Measurements from ENCODE around the gene VWA5B1.
"Not testable (repeated sequence)": the region's sequence is repeated elsewhere in the genome, so short reads cannot be mapped to it uniquely, and the experiment has no call there.

VWA5B1 gene, protein sequence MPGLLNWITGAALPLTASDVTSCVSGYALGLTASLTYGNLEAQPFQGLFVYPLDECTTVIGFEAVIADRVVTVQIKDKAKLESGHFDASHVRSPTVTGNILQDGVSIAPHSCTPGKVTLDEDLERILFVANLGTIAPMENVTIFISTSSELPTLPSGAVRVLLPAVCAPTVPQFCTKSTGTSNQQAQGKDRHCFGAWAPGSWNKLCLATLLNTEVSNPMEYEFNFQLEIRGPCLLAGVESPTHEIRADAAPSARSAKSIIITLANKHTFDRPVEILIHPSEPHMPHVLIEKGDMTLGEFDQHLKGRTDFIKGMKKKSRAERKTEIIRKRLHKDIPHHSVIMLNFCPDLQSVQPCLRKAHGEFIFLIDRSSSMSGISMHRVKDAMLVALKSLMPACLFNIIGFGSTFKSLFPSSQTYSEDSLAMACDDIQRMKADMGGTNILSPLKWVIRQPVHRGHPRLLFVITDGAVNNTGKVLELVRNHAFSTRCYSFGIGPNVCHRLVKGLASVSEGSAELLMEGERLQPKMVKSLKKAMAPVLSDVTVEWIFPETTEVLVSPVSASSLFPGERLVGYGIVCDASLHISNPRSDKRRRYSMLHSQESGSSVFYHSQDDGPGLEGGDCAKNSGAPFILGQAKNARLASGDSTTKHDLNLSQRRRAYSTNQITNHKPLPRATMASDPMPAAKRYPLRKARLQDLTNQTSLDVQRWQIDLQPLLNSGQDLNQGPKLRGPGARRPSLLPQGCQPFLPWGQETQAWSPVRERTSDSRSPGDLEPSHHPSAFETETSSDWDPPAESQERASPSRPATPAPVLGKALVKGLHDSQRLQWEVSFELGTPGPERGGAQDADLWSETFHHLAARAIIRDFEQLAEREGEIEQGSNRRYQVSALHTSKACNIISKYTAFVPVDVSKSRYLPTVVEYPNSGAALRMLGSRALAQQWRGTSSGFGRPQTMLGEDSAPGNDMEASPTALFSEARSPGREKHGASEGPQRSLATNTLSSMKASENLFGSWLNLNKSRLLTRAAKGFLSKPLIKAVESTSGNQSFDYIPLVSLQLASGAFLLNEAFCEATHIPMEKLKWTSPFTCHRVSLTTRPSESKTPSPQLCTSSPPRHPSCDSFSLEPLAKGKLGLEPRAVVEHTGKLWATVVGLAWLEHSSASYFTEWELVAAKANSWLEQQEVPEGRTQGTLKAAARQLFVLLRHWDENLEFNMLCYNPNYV

DNA sequence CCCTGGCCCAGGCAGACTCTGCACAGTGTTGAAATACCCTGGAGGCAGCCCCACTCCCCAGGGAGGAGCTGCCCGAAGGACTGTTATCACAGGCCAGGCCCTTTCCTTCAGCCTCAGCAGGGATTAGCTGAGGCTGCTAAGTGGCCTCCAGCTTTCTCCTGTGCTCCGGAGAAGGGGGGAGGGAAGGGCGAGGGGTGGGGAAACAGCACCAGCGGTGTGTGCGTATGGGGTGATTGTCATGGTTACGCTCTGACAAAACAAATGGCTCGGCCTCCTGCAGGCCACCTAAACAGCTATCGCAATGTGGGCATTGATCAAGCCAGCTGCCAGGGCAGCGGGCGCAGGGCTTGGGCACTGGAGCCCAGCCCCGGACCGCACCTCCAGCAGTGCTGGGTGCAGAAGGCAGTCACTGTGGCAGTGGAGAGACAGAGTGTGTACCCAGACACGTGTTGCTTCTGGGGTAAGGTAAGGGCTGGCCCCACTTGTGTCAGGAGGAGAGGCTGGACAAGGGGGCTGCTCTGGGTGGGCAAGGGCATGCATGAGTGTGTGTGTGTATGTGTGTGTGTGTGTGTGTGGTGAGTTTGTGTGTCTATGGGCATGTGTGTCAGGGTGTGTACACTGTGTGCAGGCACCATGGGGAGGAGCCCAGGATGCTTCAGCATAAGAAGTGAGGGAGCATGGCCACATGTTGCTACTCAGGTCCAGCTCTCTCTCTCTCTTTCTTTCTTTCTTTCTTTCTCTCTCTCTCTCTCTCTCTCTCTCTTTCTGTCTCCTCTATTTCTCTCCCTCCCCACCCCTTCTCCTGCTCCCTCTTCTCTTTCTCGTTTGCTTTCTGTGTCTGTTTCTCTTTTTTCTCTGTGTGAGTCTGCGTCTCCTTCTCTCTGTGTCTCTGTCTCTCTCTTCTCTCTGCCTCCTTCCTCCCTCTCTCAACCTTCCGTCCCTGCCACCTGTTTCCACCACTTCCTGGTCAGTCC is at the start of gene VWA5B1:
TSS of gene VWA5B1 (plus strand) at position 252 of the 974 bp plus-strand sequence. CDS start 19,727 bp downstream, outside the sequence.
- no peak for DNase-seq

DNA sequence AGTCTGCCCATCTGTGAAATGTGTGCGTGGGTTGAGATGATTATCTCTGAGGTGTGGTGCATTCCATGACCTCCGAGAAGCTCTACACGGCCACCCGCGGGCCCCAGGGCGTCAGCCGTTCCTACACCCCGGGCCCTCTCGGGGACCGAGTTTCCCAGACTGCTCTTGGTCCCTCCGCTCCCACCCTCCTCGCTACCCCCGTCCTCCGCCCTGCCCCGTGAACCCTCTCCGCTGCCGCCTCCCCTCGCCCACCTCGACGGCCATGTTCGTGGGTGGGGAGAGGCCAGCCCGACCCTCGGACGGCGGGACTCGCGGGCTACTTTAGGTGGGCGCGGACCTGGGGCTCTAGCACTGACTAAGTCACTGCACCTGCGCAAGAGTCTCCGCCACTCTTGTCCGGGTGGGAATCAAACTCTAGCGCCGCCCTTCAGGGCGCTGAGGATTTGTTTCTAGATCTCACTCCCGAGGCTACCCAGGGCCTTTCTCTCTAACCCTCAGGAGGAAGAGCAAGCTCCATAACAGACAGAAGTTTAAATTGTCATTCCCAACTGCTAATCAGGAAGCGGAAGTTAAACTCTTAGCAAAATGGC is 47.7 kb upstream of the VWA5B1 start:
- DNase-seq: no peak

DNA sequence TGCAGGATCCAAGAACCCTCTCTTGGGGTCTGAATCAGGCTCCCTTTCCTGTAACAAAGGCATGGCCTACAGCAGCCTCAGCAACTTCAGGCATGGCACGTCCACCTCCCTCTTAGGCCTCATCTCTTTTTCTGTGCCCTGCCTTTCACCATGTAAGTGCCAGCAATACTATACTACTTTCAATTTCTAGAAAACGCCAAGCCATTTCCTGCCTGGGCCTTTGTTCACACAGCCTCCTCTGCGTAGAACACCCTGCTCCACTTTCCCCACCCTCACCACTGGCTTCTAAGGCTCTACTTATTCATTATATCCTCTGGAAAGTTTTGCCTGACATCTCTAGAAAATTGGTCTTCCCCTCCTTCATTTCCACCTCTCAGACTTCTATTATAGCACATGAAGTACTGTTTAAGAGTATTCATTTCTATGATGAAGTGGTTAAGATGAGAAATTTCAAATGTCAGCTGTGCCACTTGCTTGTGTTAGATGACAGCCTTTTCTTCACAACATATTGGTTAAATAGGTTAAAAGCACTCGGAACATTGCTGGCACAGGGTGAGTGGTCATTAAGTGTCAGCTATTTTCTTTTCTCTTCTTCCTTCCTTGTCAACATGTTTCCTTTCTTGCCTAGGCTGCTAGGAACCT is 41.6 kb upstream of the VWA5B1 start:
- DNase-seq: no peak

DNA sequence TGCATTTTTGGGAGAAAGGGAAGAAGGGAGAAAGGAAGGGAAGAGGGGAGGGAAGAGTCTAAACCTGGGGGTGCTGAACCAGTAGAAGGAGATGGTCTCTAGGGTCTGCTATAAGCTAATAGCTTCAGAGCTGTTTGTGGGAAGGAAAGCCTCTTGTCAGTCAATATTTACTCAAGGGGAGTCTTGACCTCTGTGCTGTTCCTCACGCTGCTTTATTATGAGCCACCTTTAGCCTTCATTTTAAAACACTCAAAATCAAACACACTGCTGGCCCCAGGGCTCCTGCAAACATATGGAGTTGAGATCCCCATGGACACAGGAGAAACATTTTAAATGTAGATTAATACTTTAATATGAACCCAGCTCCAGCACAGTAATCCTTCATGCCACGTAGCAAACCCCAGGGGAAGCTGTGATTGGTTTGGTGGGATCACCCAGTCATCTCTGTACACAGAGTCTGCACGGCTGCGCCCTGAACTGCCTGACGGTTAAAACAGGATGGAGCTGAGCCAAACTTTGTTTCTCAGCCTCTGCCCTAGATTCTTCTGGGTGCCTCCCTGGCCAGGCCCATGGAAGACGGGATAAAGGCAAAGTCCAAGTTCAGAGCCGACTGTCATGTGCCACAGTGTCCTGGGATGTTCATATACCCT is 40.2 kb upstream of the VWA5B1 start:
- DNase-seq: no peak

DNA sequence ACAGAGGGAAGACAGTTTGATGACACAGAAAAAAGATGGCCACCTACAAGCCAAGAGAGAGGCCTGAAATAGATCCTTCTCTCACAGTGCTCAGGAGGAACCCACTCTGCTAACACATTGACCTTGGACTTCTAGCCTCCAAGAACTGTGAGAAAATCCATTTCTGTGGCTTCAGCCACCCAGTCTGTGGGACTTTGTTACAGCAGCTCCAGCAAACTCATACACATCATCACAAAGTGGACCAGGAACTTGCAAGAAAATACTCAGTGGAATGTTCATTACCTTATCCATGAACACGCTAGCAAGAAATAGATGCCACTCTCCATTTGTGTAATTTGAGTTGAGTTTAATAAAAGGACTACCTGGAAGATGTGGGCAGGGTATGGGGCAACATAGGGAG is 38.1 kb upstream of the VWA5B1 start:
- DNase-seq: no peak

DNA sequence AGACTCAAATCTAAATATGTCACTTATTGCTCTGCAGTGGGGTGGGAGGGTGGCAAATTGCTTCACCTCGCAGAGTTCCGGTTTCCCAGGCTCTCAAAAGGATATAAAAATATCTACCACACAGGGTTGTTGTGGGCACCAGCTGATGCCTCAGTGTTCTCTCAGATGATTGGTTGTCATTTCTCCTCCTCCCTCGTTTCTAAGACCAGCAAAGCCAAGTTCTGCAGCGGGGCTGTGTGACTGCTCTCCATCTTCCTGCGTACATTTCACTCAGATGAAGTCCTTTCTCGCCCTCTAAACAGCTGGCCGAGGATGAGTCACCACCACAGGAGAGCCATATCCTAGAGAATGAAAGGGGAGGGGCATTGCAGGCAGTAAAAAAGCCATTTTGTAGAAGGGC is 35.0 kb upstream of the VWA5B1 start:
- peak in 1 of 2 experiments; percentile 23 for DNase-seq

DNA sequence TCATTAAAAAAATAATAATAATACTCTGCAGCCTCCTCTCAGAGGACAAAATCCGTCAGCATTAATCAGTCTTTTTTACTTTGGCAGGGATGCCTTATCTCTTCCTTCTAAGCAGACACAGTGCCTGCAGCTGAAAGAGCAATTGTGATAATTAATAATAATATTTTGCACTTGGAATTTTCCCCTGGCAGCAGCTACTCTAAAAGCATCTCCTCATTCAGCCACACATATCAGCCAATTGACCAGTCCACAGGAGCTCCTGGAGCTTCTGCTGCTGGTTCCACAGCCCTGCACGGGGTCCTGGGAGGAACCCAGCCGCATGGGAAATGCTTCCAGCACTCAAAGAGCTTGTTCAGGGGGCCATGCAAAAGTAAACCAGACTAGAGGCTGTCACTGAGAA is 31.0 kb upstream of the VWA5B1 start:
- DNase-seq: no peak

DNA sequence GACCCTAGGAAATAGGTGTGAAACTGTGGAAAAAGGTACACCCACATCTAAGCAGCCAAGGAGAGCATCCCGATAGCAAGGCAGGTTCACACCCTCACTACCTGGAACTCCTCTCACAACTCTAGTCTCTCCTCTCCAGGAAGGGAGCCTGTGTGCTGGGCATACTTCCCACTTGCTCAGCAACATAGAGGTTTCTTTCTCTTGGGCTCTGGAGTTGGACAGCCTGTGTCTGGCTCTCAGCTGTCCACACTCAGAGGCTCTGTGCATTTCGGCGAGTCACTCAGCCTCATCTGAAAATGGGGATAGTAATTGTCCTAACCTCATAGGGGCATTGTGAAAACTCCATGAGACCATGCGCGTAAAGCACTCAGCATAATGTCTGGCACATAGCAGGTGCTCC is 29.6 kb upstream of the VWA5B1 start:
- DNase-seq: no peak

DNA sequence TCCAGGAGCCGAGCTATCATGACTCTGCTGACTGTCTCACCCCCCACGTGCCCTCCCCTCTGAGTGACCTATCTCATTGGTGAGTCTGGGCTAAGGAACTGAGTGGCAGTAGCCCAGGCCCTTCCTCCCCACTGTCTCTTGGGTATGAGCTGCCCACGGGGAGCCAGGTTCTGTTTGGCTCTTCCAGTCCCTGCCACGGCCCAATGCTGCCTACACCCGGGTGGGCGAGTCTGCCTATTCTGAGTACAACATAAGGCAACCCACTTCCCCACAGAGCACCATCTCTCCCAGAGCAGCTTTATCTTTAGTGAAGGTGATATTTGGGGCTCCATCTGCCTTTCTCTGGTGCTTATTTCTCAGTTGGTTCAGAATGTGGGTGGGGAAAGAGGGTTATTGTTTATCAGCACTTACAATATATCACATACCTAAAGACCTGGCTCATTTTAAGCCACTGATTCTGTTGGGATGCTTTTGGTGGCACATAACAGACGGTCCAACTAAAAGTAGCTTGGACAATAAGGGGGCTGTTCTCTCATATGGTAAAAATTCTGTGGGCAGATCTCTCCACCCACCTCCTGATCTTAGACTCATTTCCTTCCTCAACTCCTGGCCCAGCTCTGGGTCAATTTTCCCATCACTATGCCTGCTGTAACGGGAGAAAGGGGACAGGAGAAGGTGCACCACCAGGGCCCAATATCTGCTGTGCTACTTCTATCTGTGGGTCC is 27.7 kb upstream of the VWA5B1 start:
- no peak for DNase-seq

DNA sequence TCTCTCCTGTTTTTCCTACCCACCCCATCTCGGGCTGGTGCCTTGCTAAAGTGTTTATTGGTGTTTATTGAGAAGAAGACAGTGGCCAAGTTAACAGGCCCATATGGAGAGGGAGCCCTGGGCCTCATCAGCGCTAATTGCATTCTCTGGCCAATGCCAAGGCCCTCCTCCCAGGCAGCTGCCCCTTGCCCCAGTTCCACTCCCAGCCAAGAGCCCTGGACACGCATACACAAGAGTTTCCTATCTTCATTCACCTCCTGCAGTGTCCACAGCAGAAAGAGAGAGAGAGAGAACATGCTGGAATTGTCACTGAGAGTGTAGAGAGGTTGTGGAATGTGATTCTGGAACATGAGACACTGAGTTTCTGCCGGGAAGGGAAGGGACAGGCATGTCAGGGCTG is 25.4 kb upstream of the VWA5B1 start:
- DNase-seq: no peak

DNA sequence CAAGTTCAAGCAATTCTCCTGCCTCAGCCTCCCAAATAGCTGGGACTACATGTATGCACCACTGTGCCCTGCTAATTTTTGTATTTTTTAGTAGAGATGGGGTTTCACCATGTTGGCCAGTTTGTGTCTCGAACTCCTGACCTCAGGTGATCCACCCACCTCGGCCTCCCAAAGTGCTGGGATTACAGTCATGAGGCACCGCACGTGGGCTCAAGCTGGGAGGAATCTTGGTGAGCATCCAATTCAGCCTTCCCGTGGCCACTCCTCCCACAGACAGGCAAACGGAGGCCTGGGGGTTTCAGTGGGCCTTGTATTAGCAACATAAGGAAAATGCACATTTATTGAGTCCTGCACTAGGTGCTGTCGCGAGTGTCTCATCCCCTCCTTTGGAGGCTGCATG is 24.5 kb upstream of the VWA5B1 start:
- no peak for DNase-seq

DNA sequence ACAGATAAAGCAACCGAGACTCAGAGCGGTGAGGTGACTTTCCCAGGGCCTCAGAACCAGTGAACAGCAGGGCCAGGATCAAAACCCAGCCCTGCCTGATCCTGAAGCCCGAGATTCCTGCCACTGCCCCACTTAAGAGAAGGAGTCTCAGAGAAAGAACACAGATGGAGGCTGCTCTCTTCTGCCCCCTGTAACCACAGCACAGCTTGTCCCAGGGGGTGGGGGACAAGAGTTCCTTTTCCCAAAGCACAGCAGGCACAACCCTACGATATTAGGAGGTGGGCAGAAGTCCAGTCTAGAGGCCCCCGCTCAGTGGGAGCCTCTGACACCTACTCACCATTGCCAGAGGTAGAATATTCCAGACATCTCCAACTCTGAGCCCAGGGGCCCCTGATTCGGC is 24.0 kb upstream of the VWA5B1 start:
- no peak for DNase-seq

DNA sequence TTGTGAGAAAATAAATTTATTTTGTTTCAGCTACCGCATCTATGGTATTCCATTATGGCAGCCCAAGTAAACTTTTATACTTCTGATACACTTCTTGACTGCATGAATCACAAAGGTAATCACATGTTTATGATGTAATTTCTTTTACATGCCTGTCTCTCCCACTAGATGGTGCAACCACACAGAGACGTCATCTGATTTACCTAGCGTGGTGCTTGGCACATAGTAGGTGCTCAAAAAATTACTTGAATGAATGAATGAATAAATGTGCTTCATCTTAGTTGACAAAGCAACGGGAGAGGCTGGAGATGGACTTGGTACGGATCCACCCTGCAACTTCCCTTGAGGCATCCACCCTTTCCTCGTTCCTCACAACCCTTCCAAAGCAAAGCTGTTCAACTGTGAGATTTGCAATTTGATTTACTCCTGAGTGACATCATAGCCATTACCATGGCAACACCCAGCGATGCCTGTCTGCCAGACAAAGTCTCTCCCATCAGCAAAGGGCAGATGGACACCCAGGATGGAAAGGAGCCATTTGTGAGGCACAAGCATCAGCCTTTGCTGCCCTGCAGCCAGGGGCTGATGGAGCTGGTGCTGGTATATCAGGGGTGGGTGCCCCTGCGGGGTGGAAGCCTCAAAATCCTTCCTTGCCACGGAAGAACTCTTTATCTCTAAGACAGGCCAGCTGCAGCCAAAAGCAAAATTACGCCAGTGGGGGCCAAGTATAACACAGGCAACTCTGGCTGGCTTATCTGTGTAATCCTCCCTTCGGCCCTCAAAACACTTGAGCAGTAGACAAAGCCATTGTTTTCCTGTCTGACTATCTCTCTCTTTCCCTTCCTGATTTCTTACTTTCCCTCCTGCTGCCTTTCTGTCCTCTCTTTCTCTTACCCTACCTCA is 18.9 kb upstream of the VWA5B1 start:
- no peak for DNase-seq

DNA sequence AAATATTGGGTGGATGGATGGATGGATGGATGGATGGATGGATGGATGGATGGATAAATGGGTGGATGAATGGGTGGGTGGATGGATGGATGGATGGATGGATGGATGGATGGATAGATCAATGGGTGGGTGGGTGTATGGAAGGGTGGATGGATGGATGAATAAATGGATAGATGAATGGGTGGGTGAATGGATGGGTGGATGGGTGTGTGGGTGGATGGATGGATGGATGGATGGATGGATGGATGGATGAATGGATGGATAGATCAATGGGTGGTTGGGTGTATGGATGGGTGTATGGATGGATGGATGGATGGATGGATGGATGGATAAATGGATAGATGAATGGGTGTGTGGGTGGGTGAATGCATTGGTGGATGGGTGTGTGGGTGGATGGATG is 17.0 kb upstream of the VWA5B1 start:
- DNase-seq: not testable (repeated sequence)

DNA sequence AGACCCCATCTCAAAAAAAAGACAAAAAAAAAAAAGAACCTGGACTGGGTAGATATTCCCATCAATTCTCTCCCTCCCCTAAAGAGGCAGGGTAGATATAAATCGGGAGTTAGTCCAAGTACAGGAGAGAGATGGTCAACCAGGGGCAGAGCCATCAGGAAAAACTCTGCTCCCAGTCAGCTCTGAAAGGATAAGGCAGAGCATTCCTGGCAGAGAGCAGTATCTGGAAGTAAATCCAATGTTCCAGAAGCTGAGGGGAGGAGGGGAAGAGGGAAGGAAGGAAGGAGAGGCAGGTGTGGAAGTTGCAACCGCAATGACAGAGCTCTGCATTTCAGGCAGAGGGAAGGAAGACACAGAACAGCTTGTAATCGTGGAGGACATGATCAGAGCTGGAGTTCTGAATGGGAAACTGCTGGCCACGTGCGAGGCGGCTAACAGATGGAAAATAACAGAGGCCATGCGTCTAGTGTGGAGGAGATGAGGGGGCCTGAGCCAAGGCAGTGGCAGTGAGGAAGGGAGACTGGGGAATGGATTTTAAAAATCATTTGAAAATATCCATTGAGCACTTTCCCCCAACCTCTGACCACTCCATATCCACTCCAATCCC is 15.3 kb upstream of the VWA5B1 start:
- no peak for DNase-seq

DNA sequence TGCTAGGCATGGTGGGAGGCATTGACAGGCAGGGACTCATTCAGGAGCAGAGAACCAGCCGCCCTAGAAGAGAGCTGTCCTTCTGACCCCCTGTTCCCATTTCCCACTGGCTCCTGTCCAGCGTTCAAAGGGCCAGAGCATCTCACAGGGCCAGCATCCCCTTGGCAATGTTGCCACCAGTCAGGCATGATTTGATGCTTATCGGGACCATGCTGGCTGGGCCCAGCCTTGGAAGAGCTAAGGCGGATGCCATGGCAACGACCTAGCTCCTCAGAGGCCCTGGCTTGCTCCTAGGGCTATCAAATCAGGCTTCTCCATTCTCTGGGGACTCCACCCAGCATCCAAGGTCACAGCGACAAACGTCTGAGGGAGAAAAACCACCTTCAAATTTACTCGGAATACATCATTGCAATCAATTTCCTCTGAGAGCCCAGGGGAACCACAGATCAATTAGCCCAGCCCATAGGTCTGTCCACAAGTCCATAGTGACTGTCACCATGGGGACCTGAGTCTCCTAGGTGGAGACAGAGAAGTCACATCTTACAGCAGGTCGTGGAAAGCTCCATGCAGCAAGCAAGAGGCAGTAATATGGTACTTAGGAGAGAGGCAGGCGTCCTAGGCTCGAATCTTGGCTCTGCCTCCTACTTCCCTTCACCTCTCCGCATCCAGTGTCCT is 14.1 kb upstream of the VWA5B1 start:
- no peak for DNase-seq

DNA sequence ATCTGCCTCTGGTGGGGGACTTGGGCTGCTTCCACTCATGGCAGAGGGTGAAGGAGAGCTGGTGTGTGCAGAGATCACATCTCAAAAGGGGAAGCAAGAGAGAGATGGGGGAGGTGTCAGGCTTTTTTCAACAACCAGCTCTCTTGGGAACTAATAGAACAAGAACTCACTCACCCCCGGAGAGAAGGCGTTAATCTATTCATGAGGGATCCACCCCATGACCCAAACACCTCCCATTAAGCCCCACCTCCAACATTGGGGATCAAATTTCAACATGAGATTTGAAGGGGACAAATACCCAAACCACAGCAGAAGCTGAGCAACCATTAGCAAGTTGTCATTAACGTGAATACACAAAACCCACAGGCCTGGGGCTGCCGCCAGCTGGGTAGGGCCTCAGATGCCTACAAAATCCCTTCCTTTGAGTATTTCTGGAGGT is 12.0 kb upstream of the VWA5B1 start:
- DNase-seq: no peak

DNA sequence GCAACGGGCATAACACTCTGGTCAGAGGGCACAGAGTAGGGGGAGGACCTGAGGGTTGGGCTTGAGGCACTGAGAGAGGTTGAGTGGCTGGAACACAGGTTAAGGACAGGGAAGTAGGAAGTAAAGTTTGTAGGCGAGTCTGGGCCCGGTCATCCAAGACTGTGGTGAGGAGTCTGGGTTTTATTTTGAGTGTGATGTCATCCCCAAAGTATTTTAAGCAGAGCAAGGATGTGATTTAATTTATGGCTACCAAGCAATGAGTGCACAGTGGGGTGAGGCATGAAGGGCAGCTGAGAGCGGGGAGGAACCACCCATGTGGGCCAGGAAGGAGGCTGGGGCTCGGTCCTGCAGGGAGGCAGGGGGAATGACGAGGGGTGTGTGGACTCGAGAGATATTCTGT is 11.2 kb upstream of the VWA5B1 start:
- no peak for DNase-seq
